GM19395 (cell line): ENCODE measurements around the gene SAP30BP.

Experiments used
- ATAC-seq: cut with Tn5 transposase; IDR thresholded peaks from one replicate; pipeline ENCODE4 v1.9.1; 2021; ENCODE audit warnings: mild to moderate bottlenecking, moderate library complexity; ENCODE audit not compliant: unreplicated experiment

Gene SAP30BP

DNA sequence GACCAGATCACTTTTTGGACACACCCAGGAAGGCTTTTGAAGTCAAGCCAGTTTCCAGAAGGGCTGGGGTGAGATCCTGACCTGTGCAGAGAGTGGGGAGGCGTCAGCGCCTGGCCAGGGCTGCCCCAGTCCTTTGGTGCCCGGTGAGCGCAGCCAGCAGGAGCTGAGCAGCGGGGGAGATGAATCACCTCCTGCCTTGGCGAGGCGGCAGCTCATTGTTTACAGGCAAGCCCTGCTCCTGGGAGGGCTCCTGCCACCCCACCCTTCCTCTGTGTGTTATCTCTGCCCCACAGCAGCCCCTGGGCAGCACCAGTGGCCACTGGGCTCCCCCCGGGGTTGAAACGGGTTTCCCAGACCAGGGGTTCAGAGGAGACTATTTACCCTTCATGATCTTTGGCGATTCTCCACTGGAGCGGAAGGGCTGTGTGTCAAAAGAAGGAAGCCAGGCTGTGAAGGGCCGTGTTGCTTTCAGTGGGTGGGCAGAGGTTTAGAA lies 40.0 kb downstream of the SAP30BP start:
- ATAC-seq, result no peak

DNA sequence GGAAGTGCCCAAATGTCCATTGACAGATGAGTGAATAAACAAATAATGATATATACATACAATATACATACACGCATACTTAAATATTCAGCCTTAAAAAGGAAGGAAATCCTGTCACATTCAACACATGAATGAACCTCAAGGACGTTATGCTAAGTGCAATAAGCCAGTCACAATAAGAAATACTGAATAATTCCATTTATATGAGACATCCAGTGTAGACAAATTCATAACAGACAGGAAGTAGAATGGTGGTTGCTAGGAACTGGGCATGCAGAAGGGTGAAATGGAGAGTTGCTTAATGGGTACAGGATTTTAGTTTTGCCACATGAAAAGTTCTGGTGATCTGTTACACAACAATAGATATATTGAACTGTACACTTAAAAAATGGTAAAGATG lies 45.3 kb downstream of the SAP30BP start:
- ATAC-seq, result no peak

DNA sequence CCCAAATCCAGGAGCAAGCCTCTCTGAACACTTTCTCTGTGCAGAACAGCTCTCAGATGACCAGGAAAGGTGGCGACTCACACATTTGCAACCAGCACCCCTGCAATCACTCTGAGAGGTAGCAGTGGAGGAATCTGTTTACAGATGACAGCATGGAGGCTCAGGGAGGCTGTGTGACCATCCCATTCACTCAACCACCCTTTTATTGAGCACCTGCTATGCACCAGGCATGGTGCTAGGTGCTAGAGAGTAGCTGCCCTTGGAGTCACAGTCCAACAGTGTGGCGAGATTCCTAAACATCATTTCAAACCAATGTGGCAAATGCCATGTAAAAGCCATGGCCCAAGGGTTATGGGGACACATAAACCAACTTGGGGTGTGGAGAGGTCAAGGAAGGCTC lies 52.6 kb downstream of the SAP30BP start:
- ATAC-seq, result no peak

DNA sequence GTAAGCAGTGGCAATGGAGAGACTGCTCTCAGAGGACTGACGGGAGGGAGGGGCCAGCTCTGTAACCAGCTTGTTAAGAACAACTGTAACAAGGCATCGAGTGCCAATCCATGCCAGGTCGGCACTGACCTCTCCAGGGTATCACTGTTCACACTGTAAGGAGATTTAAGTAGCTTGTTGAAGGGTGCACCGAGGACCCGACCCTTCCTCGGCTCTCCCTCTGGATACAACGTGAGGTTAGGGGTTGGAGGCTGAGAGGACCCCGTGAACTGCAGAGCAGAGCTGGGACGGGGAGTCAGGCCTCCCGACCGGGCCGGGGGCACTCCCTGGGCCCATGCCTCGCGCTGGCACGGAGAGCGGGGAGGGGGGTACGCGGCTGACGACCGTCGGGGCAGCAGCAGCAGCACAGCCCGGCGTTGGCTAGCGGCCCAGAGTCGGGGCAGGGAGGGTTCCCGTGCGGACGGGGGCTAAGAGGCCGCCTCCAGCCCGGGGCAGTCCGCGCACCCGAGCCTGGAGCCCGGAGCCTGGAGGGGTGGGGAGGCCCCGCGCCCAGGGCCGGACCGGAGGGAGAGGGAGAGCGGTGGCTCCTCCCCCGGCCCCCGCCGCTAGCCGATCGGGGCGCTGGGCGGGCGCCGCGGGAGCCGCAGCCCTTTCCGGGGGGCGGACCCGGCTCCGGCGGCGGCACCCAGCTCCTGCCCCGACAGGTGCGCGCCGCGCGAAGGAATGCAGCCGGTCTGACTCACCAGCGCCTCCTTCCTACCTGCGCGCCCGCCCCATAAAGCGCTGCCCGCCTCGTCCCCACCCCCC lies 53.7 kb downstream of the SAP30BP start, which contains the start of gene ITGB4:
TSS of gene ITGB4 (plus strand) at position 804 of the 807 bp plus-strand sequence. CDS start 3,245 bp downstream, outside the sequence.
- ATAC-seq, result no peak

DNA sequence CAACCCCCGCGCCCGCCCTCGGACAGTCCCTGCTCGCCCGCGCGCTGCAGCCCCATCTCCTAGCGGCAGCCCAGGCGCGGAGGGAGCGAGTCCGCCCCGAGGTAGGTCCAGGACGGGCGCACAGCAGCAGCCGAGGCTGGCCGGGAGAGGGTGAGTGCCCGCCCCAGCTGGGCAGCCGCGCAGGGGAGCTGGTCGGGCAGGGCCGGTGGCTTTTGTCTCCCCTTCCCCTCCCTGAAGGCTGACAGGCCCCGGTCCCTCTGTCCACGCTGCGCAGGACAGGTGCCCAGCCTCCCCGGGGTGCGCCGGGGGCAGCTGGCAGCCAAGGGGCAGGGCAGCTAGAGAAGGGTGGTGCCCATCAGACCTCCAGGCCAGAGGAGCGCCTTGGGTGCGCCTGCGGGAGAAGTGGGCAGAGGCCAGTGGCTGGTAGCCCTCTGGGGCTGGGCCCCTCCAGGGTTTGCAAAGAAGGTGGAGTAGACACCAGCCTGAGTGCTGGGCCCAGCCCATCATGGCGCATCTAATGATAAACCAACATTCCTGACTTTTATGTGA lies 54.4 kb downstream of the SAP30BP start:
- no peak for ATAC-seq

DNA sequence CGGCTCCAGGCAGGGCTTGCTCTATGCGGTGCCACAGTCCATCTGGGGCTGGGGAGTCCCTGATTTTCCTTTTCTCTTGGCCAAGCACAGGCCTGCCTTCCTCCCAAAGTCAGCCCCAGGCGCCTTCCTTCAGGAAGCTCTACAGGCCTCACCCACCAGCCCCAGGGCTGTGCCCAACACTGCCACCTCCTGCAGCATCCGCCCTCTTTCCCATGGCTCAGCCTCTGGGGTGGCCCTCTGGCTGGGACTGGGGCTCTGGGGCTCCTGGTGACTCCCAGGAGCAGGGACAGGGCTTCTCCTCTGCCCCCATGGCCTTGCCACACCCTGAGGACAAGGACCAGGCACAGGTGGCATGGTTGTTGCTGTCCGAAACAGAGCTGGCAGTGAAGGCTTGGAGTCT lies 54.9 kb downstream of the SAP30BP start:
- ATAC-seq, result no peak

DNA sequence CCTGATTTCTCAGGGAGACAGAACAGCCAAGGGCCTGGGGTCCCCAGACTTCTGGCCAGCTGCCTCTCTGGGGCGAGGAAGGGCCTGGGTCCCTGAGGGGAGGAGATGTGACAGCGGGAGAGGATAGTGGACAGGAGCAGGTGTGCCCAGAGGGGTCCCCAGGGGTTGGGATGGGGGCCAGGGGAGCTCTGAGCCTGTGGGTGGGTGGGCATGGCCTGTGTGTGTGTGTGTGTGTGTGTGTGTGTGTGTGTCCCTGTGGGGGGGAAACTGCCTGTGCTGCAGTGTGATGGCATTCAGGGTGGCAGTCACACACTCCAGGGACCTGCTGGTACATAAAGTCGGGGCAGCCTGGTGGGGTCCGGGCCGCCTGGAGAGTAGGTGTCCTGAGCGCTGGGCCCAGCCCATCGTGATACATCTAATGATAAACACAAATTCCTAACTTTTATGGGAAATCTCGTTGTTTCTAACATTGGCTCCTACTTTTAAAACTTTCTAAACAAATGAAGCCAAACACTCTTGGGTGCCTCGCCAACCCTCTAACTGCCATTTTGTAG lies 55.5 kb downstream of the SAP30BP start:
- ATAC-seq, result no peak

DNA sequence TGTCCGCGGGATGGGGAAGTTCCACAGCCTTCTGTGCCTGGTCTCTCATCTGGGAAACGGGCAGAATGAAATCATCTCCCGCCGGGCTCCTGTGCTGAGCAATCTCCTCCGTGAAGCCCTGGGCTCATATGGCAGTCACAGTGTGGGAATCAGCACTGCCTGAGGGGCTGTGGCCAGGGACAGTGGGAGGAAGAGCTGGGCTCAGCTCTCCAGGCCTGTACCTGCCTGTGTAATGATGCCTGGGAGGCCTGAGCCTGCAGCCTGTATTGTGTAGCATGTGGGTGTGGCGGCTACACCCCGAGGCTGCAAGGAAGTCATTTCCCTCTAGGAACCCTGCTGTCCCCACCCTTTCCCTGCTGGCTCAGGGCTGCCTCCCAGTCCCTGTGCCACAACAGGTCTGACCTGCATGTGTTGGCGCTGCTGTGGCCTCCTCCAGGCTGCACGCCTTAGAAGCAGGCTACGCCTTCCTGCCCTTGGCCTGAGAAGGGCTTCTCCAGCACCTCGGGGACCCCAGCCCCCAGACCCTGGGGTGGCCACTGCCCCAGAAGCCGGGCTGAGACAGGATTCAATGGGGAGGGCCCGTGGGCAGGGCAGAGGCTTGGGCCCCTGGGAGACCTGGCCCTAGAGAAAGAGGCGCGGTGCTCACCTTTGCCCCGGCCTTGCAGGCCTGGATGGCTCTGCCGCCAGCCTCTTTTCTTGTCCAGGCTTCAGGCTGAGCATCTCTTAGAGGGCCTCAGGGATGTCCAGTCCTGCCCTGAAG lies 56.2 kb downstream of the SAP30BP start:
- no peak for ATAC-seq

DNA sequence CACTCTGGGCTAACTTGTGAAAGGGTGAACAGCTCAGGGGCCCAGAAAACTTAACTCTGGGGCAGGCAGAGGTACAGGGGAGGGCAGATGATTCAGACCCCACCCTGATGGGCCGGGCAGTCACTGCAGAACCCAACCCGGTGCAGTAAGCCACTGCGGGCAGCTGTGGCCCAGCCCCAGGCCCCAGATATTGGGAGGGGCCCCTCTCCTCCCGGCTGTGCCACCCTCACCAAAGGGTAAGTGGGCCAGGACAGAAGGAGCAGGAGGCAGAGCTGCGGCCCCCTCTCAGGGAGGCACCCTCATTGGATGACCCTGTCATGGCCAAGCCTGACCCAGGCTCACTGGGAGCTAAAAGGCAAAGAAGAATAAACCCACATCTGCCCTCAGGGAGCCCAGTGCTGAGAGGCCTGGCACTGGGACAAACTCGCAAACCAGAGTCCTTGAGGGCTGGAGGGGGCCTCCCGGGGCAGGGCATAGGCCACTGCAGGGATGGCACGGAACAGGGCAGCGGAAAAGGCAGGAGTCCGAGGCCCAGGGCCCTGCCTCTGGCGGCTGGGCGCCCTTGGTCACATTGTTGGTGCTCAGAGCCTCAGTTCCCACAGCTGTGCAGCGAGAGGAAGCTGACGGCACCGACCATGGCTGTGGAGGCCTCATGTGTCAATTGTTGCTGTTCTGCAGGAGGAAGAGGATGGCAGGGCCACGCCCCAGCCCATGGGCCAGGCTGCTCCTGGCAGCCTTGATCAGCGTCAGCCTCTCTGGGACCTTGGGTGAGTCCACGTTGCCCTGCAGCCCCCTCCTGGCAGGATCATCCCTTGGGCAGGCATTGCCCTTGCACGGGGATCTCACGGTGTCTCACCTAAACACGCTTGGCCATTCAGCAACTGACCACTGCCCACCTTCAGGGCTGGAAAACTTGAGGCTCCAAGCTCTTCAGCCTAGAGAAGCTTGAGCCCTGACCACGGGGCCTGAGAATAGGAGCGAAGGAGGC lies 57.2 kb downstream of the SAP30BP start:
- ATAC-seq, result no peak

DNA sequence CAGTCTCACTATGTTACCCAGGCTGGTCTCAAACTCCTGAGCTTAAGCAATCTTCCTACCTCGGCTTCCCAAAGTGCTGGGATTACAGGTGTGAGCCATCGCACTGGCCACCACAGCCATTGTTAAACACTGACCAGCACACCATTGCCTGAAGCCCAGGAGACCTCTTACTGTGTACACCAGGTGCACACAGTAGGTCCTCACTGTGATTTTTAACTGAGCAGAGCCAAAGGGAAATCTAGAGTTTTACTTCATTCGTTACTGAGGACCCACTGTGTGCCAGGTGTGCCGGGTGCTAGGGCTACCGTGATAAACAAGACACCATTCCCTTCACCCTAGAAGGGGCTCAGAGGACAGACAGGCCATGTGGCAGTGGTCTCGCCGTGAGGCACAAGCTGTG lies 58.4 kb downstream of the SAP30BP start:
- no peak for ATAC-seq

DNA sequence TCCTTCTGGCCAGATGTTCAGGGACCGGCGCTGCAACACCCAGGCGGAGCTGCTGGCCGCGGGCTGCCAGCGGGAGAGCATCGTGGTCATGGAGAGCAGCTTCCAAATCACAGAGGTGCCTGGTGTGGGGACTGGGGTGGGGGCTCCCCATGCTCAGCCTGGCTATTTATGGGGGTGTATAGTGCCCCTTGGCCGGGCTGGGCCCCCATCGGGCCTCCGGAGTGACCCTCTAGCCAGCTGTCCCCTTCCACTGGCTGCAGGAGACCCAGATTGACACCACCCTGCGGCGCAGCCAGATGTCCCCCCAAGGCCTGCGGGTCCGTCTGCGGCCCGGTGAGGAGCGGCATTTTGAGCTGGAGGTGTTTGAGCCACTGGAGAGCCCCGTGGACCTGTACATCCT lies 60.3 kb downstream of the SAP30BP start:
- no peak for ATAC-seq

DNA sequence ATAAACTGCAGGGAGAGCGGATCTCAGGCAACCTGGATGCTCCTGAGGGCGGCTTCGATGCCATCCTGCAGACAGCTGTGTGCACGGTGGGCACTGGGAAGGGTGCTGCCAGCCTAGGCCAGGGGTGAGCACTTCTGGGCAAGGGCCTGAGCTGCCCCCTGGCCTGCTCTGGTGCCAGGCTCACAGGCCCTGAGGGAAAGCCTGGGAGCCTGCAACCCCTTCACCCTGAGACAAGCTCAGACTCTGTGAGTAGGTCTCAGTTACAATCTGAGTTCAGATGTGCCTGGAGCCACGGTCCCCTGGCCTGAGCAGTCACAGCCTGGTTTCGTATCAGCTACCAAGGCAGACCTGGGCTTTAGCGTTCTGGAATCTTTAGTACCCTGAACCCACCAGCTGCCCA lies 62.2 kb downstream of the SAP30BP start:
- ATAC-seq, result no peak

DNA sequence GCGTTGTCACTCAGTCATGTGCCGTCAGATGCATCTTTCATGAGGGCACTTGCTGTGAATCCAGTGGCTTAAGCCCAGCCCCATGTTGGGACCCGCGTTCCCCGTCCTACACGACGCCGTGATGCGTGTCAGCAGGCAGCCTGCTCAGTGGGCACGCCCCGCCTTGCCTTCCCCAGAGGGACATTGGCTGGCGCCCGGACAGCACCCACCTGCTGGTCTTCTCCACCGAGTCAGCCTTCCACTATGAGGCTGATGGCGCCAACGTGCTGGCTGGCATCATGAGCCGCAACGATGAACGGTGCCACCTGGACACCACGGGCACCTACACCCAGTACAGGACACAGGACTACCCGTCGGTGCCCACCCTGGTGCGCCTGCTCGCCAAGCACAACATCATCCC lies 62.9 kb downstream of the SAP30BP start:
- ATAC-seq, result no peak

DNA sequence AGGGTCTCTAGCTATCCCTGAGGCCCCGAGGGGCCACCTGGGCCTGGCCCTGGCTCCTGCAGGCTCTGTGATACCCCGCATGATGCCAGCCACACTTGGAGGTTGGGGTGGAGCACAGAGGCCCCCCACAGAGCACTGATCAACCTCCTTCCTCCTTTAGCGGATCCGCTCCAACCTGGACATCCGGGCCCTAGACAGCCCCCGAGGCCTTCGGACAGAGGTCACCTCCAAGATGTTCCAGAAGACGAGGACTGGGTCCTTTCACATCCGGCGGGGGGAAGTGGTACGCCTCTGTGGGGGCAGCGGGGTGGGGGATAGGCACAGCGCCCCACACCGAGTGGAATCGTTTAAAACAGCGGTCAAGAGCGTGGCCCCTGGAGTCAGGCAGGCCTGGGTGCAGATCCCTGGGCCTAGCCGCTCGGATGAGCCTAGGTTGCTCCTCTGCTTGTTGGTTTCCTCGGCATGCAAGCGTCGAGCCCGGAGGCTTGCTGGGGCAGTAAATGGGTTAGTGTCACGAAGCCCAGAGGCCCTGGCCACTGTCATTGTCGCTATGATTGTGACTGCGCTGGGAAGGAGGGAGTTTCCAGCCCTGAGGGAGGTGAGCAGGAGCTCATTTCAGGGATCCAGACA lies 64.1 kb downstream of the SAP30BP start:
- ATAC-seq, result no peak

DNA sequence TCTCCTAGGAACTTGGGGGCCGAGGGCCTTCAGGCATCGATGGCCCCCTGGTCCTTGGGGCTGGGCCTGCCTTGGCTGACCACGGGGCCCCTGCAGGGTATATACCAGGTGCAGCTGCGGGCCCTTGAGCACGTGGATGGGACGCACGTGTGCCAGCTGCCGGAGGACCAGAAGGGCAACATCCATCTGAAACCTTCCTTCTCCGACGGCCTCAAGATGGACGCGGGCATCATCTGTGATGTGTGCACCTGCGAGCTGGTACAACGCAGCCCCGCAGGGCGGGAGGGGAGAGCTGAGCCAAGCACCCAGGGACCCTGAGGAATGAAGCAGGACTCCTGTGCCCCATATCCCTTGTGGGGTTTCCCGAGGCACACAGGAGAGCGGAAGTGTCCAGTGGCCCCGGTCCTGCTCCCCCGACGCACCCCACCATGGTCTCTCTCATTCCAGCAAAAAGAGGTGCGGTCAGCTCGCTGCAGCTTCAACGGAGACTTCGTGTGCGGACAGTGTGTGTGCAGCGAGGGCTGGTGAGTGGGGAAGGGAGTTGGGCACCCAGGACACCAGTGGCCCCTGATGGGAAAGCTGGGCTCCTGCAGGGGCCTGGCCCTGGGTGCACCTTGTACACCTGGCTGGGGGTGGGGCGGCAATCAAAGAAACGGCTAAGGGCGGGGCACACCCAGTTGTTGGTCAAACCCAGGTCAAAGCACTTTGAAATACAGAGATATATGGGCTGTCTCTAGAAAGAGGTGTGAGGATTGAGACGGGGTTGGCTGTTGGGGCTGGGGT lies 64.8 kb downstream of the SAP30BP start:
- ATAC-seq, result no peak

DNA sequence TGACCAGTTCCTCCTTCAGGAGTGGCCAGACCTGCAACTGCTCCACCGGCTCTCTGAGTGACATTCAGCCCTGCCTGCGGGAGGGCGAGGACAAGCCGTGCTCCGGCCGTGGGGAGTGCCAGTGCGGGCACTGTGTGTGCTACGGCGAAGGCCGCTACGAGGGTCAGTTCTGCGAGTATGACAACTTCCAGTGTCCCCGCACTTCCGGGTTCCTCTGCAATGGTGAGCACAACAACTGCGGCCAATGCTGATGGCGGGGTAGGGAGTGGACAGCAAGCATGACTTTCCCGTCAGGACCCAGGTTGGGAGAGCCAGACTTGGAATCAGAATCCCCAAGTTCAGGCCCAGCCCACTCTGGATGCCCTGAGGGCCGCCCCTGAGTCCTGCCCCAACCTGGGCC lies 66.3 kb downstream of the SAP30BP start:
- no peak for ATAC-seq

DNA sequence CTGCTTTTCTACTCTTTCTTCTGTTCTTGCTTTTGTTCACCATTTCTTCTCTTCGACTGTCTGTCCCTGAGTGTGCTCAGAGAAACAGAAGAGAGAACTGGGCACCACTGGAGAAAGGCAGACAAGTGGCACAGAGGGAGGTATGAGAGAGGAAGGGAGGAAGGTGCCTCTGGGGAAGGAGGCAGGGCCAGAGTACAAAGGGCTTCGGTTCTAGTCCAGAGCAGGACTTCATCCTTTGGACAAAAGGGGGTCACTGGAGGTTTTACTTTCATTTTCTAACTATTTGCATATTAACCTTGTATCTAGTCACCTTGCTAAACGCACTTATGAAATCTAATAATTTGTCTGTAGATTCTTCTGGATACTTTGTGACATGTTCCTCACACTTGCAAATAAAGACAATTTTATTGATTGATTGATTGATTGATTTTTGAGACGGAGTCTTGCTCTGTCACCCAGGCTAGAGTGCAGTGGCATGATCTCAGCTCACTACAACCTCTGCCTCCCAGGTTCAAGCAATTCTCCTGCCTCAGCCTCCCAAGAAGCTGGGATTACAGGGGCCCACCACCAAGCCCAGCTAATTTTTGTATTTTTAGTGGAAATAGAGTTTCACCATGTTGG lies 67.6 kb downstream of the SAP30BP start:
- no peak for ATAC-seq

DNA sequence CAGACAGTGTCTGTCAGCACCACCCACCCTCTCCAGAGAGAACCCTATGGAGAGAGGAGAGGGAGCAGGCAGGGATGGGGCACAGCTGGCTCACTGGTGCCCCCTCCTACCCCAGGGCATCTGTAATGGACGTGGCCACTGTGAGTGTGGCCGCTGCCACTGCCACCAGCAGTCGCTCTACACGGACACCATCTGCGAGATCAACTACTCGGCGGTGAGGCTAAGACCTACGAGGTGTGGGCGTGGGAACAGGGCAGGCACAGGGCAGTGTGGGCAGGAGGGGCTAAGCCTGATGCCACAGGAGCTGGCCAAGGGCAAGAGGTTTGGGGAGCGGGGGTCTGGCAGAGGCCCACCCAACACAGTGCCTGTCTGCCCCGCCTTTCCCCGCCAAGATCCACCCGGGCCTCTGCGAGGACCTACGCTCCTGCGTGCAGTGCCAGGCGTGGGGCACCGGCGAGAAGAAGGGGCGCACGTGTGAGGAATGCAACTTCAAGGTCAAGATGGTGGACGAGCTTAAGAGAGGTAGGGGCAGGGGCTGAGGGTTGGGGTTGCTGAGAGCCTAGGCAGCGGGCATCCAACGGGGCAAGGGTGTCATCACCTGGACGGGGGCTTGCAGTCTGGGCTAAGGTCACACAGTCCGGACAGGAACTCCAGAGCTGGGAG lies 69.2 kb downstream of the SAP30BP start:
- ATAC-seq, result no peak
